ENCODE data around the gene AGK. TPM values are rescaled to one million over a fixed set of nuclear protein-coding genes. Genes with fewer than 3 reads are reported as not detected.
"Not testable (repeated sequence)": the region's sequence is repeated elsewhere in the genome, so short reads cannot be mapped to it uniquely, and the experiment has no call there.

AGK gene
- total RNA-seq, 1 donor from 2014 or later, result 68.5 TPM

DNA sequence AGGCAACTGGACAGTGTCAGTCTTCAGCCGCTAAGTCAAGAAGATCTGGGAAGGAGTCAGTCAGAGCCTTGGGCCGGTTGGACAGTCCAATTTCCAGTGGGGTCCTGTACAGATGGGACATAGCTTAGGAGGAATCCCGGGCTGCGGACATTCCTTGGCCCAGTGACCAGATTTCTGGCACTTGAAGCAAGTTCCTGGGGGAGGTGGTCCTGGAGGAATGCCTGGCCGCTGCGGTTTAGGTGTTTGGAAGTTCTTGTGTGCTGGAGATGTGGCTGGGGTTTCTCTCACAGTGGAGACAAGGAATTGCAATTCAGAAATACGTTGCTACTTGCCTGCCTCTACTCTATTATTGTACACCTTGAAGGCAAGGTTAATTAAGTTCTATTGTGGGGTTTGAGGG is 30.9 kb downstream of the AGK start:
- intact Hi-C loops (cut with micrococcal nuclease), result not testable (repeated sequence)

DNA sequence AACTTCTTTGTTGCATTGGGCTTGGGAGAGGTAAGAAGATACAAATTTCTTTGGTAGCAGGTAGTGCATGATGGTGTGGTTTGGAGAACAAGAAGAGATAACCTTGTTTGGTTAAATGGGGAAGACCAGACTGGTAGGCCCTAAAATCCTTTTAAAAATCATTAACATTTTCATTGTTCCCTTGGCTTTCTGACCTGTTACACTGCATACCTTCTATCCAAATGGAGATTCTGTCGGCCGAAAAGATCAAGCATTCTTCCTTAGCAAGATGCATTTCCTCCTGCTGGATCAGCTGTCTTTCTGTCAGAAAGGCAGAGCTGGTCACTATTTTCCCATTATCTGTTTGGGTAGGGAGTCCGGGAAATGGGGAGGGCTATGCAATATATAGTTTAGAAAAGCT is 33.7 kb downstream of the AGK start:
- intact Hi-C loops (cut with micrococcal nuclease), result loop anchor here (5.0 kb wide), 1 partner anchor 33 kb away; the partner anchor contains the start of gene AGK

DNA sequence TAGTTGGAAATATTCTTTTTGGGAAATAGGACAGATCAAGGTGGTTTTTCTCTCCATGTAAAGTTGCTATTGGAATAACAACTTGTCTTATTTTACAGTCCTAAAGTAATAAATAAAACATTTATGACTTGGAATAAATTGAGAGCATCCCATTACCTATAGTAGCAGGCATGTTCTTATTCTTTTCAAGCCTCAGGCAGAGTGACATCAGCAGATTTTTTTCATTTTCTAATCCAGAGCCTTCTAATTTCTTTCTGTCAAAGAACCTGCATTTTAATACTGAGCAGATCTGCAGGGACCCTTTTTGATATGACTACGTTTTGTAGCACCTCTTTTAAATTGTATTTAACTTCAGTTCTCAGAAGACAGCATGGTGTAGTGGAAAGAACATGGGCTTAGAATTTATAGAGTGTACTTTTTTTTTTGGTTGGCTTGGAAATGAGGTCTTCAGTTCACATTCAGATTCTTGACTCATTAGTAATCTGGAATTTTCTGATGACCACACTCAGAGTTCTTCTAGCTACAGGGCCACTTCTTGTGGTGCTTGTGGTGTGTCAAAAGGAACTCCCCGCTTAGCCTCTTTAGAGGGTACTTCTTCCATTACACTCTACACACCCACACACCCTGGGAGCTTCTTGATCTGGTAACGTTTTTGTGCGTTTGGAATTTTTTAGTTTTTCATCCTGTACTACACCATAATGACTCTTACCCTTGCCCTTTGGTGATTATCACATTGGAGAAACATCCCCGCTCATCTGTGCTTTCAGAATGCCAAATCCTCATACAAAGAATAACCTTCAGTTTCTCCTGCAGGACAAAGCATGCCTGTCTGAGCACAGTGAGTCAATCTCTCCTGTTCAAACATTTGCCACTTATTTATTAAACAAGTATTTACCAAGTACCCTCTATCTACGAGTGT is 34.6 kb downstream of the AGK start:
- intact Hi-C loops (cut with micrococcal nuclease), result loop anchor here (5.0 kb wide), 1 partner anchor 34 kb away; the partner anchor contains the start of gene AGK

DNA sequence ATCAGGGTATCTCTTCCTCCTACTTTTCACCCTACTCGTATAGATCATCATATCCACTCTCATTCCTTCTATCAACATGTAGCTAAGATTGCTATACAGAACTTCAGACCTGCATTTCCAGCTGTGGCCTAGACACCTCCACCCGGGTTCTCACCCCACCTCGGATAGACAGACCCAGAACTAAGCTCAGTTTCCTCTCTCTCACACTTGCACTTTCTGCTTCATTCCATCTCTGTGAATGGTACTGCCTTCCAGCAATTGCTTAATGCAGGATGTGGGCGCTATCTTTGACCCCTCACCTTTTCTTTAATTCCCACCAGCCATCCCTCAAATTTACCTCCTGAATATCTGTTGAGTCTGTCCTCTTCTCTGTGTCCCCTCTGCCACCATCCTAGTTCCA is 35.7 kb downstream of the AGK start:
- intact Hi-C loops (cut with micrococcal nuclease), result loop anchor here (5.0 kb wide), 1 partner anchor 35 kb away; the partner anchor contains the start of gene AGK

DNA sequence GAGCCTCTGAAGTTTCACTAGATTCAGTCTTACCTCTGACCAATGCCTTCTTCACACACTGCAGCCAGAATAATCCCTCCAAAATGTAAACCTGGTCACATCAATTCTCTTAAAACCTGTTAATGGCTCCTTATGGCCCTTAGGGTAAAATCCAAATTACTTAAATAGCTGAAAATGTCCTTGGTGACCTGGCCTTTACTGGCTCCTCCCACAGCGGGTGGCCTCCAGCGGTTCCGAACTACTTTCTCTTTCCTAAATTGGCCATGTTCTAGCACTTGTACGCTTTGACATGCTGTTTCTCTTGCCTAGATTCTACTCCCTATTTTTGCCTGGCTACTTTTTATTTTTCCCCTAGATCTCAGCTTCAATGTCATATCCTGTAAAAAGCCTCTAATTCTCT is 36.1 kb downstream of the AGK start:
- intact Hi-C loops (cut with micrococcal nuclease), result loop anchor here (5.0 kb wide), 1 partner anchor 35 kb away; the partner anchor contains the start of gene AGK

DNA sequence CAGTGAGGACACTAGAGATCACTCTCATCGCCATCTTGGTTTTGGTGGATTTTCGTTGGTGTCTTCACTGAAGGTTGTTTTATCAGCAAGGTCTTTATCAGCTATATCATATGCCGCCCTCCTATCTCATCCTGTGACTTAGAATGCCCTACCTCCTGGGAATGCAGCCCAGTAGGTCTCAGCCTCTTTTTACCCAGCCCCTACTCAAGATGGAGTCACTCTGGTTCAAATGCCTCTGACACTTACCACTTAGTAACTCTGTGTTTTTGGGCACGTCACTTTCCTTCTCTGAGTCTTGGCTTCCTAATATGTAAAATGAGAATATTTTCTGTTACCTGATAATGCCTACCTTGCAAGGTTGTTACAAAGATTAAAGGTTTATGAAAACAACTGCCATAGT is 37.7 kb downstream of the AGK start:
- intact Hi-C loops (cut with micrococcal nuclease), result loop anchor here (5.0 kb wide), 1 partner anchor 37 kb away; the partner anchor contains the start of gene AGK

DNA sequence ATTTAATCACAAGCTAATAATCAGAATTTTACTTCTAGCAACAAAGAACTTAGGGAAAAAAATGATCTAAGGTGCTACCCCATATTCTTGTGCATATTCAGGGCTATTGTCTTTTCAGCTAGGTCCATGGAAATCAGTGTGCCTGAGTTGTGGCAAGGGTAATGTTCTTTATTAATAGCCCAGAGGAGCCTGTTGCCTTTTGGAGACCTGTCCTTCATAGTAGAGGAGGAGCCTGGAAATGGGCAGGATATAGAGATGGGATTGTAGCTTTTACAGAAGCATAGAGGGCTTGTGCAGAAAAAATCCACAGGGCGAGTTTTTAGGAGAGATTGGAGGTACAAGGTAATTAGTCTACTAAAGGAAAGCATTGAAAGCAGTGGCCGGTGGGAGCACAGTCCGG is 38.9 kb downstream of the AGK start:
- intact Hi-C loops (cut with micrococcal nuclease), result no loop called here

DNA sequence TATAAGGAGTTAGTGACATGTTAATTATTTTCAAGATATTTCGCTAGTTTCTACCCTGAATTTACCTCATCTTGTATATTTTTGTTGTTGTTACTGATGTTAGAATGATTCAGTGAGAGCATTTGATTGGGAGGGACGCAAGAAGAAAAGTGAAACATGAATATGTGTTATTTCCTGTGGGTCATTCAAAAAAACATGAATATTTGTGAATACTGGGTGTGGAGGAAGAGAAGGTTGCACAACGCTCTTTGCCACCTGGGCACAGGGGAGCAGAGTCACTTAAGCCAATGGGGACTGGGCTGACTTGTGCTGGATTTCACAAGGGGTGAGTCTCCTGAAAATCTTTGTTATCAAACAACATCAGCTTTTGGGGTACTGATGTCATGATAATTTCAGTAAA is 39.5 kb downstream of the AGK start:
- intact Hi-C loops (cut with micrococcal nuclease), result no loop called here

DNA sequence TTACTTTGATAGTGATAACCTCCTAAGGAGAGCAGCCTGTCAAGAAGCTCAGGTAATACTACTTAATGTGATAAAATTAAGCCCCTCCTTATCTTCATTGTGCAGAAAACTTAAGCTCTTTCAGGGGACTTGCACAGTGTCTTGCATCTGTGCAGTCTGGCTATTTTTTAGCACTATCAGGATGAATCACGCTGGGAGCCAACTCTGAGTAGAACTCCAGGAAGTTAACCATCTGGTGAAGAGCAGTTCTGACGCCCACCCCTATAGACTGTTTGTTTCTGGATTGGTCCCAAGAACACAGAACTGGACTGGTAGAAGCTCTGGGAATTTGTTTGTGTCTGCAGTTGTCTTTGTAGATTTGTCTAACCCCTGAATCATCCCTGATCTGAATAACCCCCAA is 41.9 kb downstream of the AGK start:
- intact Hi-C loops (cut with micrococcal nuclease), result no loop called here

DNA sequence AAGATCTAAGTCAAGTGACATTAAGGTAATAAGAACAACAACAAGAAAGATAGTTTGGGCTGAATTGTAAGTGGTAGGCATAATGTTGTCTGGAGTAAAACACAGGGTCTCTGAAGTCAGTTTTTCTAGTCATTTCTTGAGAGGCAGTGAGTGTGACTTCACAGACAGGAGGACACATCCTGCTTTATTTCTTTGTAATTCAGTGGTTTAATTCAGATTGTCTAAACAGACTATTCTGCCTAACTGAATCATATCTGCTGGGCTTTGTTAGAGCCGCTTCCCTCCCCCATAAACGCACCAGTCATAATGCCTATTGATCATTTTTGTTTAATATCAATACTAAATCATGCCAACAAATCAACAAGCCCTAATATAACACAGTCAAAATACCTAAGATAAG is 46.8 kb downstream of the AGK start:
- intact Hi-C loops (cut with micrococcal nuclease), result no loop called here

DNA sequence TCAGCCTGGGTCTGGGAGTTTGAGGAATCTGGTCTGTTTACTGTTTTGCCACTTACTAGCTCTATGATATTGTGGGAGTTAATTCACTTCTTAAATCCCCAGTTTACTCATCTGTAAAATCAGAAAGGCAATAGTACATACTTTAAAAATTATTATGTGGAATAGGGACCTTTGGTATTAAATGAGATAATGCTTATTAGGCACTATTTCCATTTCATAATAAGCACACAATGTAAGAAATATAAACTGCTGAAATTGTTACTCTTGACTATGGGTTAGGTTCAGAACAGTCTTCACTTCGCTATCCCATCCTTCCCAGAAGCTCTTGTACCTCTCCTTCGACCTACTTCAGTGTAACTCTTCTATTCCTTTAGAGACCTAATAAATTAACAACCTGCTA is 47.2 kb downstream of the AGK start:
- intact Hi-C loops (cut with micrococcal nuclease), result no loop called here

DNA sequence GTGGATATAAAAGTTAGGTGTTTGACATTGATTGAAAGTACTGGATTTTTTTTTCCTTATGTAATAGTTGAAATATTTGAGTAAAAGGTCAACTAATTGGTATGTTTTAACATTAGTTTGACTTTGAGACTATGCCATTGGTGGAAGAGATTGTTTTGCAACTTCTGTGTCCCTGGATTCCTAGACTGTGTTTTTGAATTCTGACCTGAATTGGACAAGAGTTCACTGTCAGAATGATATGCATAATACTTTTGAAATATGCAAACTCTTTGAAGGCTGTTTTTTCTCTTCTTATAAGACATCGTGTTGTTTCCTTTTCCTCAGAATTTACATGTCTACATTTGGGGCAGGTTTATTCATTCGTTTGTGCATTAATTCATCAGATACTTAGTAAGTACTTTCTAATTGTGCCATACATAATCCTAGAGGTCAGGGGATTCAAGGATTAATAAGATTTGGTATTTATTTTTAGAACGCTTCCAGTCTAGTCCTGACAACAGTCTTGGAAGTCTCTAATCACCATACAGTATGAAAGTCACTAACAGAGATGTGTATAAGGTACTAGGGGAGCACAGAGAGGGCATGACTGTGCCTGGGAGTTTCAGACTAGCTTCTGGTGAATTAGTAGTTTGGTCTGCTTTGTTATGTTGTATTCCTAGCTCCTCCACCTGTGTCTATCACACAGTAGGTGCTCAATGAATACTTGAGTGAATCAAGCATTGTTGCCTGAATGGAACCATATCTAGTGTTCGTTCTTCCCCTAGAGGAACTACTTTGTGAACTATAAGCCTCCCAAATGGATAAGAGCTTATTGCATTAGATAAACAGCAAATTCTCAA is 49.2 kb downstream of the AGK start:
- intact Hi-C loops (cut with micrococcal nuclease), result no loop called here

DNA sequence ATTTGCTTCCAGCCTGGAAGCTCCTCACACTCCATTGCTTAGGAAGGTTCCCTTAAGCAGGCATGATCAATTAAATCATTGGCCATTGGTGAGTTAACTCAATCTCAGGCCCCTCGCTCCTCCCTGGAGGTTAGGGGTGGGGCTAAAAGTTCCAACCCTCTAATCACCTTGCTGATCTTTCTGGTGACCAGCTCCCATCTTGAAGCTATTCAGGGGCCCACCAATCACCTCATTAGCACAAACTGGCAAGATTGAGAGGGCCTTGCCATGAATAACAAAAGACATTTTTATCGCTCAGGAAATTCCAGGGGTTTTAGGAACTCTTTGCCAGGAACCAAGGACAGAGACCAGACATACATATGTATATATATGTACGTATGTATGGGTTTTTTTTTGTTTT is 58.4 kb downstream of the AGK start:
- intact Hi-C loops (cut with micrococcal nuclease), result no loop called here

DNA sequence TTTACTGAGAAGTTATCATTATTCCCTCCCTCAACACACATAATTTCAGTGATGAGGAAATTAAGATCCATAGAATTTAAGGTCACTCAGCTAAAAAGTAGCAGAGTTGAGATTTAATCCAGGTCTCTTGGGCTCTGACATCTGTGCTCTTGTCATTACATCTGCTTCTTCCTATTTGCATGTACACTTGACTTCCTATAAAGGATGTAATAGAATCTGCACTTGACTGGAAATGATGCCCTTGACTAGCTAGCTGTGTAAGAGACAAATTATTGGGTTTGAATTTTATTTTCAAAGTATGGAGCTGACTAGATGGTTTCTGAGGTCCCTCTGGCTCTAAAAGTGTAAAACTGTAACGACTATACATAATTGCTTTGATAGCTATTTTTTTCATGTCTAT is 59.5 kb downstream of the AGK start:
- intact Hi-C loops (cut with micrococcal nuclease), result no loop called here

DNA sequence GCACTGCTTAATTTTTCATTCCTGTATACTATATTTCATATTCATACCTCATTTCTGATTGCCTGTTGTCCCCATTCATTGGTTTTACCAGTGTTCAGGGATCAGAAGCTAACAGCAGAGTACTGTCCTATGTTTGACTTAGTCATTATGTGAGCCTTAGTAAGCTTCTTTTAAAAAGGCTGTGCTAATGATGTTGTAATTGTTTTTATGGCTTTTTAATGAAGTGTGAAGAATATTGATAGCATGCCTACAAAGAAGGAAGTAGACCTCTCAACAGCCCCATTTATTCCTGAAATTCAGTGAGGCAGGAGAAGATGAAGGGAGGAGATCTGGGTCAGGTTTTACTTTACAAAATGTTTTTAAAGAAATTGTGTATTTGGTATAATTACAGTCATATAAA is 61.7 kb downstream of the AGK start:
- intact Hi-C loops (cut with micrococcal nuclease), result no loop called here

DNA sequence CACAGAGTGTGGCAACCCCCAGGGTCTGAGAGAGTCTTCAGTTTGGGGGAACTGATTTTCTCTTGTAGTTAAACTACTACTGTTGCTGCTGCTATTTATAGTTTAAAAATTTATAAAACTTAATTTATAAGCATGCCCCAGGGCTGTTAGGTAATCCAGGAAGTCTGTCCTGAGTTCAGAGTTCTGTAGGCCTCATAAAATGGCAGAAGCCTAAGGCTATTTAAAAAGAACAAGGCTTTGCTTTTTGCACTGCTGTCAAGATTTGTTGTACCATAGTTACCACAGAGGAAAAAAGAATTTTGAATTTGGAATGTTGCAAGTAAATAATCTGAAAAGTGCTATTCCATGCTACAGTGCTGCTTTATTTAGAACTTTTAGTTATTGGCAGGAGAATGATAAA is 66.1 kb downstream of the AGK start:
- intact Hi-C loops (cut with micrococcal nuclease), result no loop called here

DNA sequence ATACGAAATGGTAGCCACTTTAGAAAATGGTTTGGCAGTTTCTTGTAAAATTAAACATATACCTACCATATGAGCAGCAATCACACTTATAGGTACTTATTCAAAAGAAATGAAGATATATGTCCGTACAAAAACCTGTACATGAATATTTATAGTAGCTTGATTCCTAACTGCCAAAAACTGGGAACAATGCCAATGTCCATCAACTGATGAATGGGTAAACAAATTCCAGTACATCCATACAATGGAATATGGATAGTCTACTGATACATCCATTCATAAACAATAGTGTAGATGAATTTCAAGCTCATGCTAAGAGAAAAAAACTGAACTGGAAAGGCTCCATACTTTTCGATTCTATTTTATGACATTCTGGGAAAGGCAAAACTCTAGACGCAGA is 68.5 kb downstream of the AGK start:
- intact Hi-C loops (cut with micrococcal nuclease), result no loop called here

DNA sequence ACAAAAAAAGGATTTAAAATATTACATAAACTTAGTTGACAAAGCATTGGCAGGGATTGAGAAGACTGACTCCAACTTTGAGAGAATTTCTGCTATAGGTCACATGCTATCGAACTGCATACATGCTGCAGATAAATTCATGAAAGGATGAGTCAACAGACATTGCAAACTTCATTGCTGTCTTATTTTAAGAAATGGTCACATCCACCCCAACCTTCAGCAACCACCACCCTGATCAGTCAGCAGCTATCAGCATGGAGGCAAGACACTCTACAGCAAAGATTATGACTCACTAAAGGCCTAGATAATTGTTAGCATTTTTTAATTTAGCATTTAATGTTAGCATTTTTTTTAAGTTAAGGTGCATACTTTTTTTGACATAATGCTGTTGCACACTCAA is 73.6 kb downstream of the AGK start:
- intact Hi-C loops (cut with micrococcal nuclease), result no loop called here

DNA sequence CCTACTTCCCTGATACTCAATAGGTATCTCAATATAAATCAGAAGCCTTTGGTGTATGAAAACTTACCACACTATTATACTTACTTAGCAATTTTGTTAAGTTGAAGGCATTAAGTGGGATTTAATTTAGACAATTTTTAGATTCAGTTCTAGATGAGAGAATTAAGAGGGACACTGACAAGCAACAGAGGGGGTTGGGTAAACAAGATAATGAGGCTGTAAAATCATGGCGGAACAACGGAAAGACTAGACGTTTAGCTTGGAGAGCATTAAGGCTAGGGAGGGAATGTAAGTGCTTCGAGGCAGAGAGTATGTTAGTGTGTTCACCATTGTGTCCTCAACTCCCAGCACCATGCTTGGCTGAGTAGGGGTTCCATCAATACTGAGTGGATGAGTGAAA is 79.4 kb downstream of the AGK start:
- intact Hi-C loops (cut with micrococcal nuclease), result no loop called here

DNA sequence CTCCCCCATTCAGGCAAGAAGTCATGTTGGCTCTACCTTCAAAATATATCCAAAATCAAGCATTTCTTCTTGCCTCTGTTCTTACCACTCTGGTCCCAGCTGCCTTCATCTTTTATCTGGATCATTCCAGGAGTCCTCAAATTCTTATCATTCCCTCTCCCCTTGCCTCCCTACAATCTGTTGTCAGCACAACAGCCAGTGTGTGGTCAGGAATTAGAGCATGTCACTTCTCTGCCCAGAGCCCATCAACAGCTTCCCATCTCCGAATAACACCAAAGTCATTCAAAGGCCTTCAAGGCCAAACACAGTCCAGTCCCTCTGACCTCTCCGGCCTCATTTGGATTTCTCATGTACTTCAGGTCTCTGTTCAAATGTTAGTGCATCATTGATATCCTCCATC is 80.3 kb downstream of the AGK start:
- intact Hi-C loops (cut with micrococcal nuclease), result no loop called here

DNA sequence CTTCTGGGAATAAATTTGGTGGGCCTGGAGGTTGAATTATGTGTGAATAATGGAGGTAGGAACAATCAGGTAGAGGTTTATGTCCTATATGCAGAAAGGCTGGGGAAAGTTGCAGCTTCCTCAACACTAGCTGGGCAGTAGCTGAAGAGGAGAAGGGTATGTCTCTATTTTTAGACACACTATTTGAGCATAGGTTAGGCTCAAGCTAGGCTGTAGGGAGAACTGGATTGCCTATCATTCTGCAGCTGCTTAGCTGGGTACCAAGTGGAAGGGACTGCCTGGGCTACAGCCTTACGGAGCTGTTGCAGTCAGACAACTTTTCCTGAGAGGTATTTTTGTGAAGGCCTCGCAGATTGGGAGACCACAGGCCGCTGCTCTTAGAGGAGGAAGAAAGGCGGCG is 82.9 kb downstream of the AGK start:
- intact Hi-C loops (cut with micrococcal nuclease), result no loop called here

DNA sequence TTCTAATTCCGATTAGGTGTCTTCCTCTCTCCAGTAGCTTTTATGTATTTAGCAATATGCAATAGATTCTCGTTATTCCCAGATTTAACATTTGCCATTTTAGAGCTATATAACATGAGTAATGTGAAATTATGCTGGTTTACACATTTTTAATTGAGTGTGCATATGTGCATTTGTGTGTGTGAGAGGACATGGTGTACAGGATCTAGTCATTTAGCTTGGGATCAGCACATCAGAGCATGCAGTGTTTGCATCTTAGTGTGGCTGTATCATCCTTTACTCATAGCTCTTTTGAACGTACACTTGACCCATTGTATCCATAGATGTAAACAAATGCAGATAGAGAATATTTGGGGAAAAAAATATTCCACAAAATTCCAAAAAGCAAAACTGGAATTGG is 84.8 kb downstream of the AGK start:
- intact Hi-C loops (cut with micrococcal nuclease), result no loop called here

Measured in T-helper 2 cell treated with Interferon-gamma antibody and Interleukin-4, amounts not matched to agents 100 ng/mL and 5 ng/mL, for 36 hours (primary cell).